Hair follicular keratinocyte (primary cell): ENCODE data around the gene TBC1D8B. TPM values are rescaled to one million over a fixed set of nuclear protein-coding genes. Genes with fewer than 3 reads are reported as not detected.

ENCODE experiments used
- total RNA-seq: library from RNA; depleted of rRNA; stranded (reverse); fragments of >200 nt; gene quantifications from 2 replicates; pipeline ENCODE4 v1.2.3, GENCODE V29; 2015

Gene TBC1D8B
- 5.0 and 5.8 TPM in 2 replicates for total RNA-seq

DNA sequence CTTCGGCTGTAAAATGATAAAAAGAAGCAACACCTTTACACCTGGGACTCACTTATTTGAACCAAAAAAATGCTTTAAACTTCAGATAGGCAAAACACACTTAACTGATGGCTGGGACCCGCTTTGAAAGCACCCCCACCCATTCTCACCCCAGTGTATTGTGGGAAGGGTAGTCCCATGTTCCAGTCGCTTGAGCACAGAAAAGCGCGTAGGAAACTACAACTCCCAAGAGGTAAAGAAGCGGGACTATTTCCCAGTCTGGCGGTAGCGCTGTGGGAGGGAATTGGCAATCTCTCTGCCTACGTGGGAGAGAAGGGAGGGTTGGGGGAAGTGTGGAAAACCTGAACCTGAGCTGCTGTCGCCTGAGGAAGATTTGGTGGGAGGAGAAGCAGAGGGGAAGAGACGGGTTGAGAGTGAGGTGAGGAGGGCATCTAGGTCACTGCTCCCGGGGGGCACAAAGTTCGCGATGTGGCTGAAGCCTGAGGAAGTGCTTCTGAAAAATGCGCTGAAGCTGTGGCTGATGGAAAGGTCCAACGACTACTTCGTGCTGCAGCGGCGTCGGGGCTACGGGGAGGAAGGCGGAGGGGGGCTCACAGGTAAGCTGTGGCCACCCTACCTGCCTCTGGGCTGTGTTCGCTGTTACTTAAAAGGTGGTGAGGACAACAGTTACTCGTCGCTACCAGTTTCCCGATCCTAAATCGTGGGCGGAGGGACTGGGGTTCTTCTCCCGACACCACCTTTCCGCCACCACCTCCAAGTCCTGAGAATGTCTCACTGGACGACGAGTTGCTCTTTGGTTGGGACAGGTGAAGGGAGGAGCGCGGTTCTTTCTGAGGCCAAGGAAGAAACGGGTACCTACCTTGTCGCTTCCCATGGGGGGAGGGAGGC is at the start of gene TBC1D8B:
TSS of gene TBC1D8B (plus strand) at position 286 of the 888 bp plus-strand sequence. CDS start at position 467, 181 bp downstream.

GRCh38 chrX:106903291-106903824 is 100.9 kb downstream of the TBC1D8B start, which contains the start of gene RIPPLY1:
RIPPLY1 (minus strand) TSS chrX:106903341; CDS start chrX:106903287, 54 bp downstream.

GRCh38 chrX:106919932-106920452 is 117.5 kb downstream of the TBC1D8B start, which contains the start of gene CLDN2:
CLDN2 (plus strand) TSS chrX:106920402; CDS start chrX:106928229, 7,827 bp downstream.

Other genes with a start within 250 kb of the TBC1D8B start
- gene RADX, start 190.7 kb upstream of the TBC1D8B start, total RNA-seq, result 2.8 and 3.0 TPM in 2 replicates
- gene RNF128, start 76.0 kb upstream of the TBC1D8B start, total RNA-seq, result 0.53 and 1.2 TPM in 2 replicates
- gene RIPPLY1, start 100.7 kb downstream of the TBC1D8B start, total RNA-seq, result not detected in 2 replicates
- not detected in 2 replicates for gene CLDN2, start 117.7 kb downstream of the TBC1D8B start, total RNA-seq
- 14.7 and 17.1 TPM in 2 replicates for gene MORC4, start 197.5 kb downstream of the TBC1D8B start, total RNA-seq